IgD-negative memory B cell (primary cell): ENCODE data around the gene ADAMTSL5. TPM values are rescaled to one million over a fixed set of nuclear protein-coding genes. Genes with fewer than 3 reads are reported as not detected.

Experiments used
- polyA plus RNA-seq: library from polyadenylated mRNA; unstranded; fragments of 300-500 nt; fragmentation: Illumina TruSeq; gene quantifications from one replicate; pipeline ENCODE4 v1.2.3, GENCODE V29; 2021

Gene ADAMTSL5
- polyA plus RNA-seq, 1 donor from 2014 or later, result 0.21 TPM

Other genes with a start within 250 kb of the ADAMTSL5 start
- 377 TPM for gene CIRBP, start 243.7 kb downstream of the ADAMTSL5 start, polyA plus RNA-seq
- gene FAM174C, start 237.5 kb downstream of the ADAMTSL5 start, polyA plus RNA-seq, result 115 TPM
- gene EFNA2, start 227.1 kb downstream of the ADAMTSL5 start, polyA plus RNA-seq, result not detected
- 233 TPM for gene NDUFS7, start 129.1 kb downstream of the ADAMTSL5 start, polyA plus RNA-seq
- gene GAMT, start 111.5 kb downstream of the ADAMTSL5 start, polyA plus RNA-seq, result 14.3 TPM
- 7.2 TPM for gene DAZAP1, start 105.4 kb downstream of the ADAMTSL5 start, polyA plus RNA-seq
- 3,226 TPM for gene RPS15, start 74.6 kb downstream of the ADAMTSL5 start, polyA plus RNA-seq
- gene APC2, start 62.9 kb downstream of the ADAMTSL5 start, polyA plus RNA-seq, result 0.16 TPM
- gene C19orf25, start 33.8 kb downstream of the ADAMTSL5 start, polyA plus RNA-seq, result 51.1 TPM
- gene PCSK4, start 22.7 kb downstream of the ADAMTSL5 start, polyA plus RNA-seq, result not detected
- gene REEP6, start 21.8 kb downstream of the ADAMTSL5 start, polyA plus RNA-seq, result 0.24 TPM
- not detected for gene PLK5, start 11.1 kb upstream of the ADAMTSL5 start, polyA plus RNA-seq
- 0.13 TPM for gene MEX3D, start 55.3 kb upstream of the ADAMTSL5 start, polyA plus RNA-seq
- gene MBD3, start 79.8 kb upstream of the ADAMTSL5 start, polyA plus RNA-seq, result 16.4 TPM
- 487 TPM for gene UQCR11, start 92.4 kb upstream of the ADAMTSL5 start, polyA plus RNA-seq
- gene TCF3, start 139.6 kb upstream of the ADAMTSL5 start, polyA plus RNA-seq, result 28.6 TPM
- gene ONECUT3, start 240.5 kb upstream of the ADAMTSL5 start, polyA plus RNA-seq, result not detected